CD1c-positive myeloid dendritic cell (primary cell): Measurements from ENCODE around the gene ZNF45.
"Not testable (repeated sequence)": the region's sequence is repeated elsewhere in the genome, so short reads cannot be mapped to it uniquely, and the experiment has no call there.

Experiments
- DNase-seq: peaks from one replicate; pipeline ENCODE4 v3.0.0-alpha.2; 2016; ENCODE audit errors: extremely low spot score

ZNF45 gene

GRCh38 chr19:43934985-43935708 is at the start of gene ZNF45:
TSS of gene ZNF45 (minus strand) at chr19:43935282. CDS start at chr19:43922185, 13,097 bp downstream.
- peak; percentile 95 for DNase-seq

- DNase-seq = no peak
These were observed 49.6 kb upstream of the ZNF45 start for GRCh38 chr19:43984687-43985000.

GRCh38 chr19:43983912-43984686 is 49.0 kb upstream of the ZNF45 start, which contains the start of gene ZNF155:
TSS of gene ZNF155 (plus strand) at chr19:43984188. CDS start at chr19:43988544, 4,356 bp downstream.
- DNase-seq = peak; percentile 95

- DNase-seq = no peak
These were observed 48.4 kb upstream of the ZNF45 start for GRCh38 chr19:43983544-43983911.

GRCh38 chr19:43976732-43977131 is 41.6 kb upstream of the ZNF45 start:
- DNase-seq = no peak

- DNase-seq = no peak
These were observed 31.1 kb upstream of the ZNF45 start for GRCh38 chr19:43966079-43966694.

GRCh38 chr19:43960411-43960810 is 25.3 kb upstream of the ZNF45 start:
- no peak for DNase-seq

GRCh38 chr19:43957891-43958290 is 22.8 kb upstream of the ZNF45 start:
- DNase-seq = no peak

GRCh38 chr19:43956827-43957226 is 21.7 kb upstream of the ZNF45 start:
- peak; percentile 38 for DNase-seq

GRCh38 chr19:43950834-43951645 is 16.0 kb upstream of the ZNF45 start, which contains the start of gene ZNF221:
TSS of gene ZNF221 (plus strand) at chr19:43951228. CDS start at chr19:43962727, 11,499 bp downstream.
- DNase-seq = peak; percentile 94

GRCh38 chr19:43949803-43950202 is 14.7 kb upstream of the ZNF45 start:
- DNase-seq = not testable (repeated sequence)

GRCh38 chr19:43947412-43947811 is 12.3 kb upstream of the ZNF45 start:
- not testable (repeated sequence) for DNase-seq

GRCh38 chr19:43941209-43941608 is 6.1 kb upstream of the ZNF45 start:
- DNase-seq = no peak

GRCh38 chr19:43940719-43941118 is 5.6 kb upstream of the ZNF45 start:
- no peak for DNase-seq

- no peak for DNase-seq
These were observed 4.6 kb upstream of the ZNF45 start for GRCh38 chr19:43939557-43940260.

- DNase-seq = no peak
These were observed 1.1 kb upstream of the ZNF45 start for GRCh38 chr19:43936188-43936587.

GRCh38 chr19:43934055-43934984 is 762 bp downstream of the ZNF45 start:
- DNase-seq = no peak

- DNase-seq = no peak
These were observed 6.3 kb downstream of the ZNF45 start for GRCh38 chr19:43928820-43929219.

- DNase-seq = no peak
These were observed 11.2 kb downstream of the ZNF45 start for GRCh38 chr19:43923875-43924274.

GRCh38 chr19:43914051-43914450 is 21.0 kb downstream of the ZNF45 start:
- DNase-seq = no peak
